ENCODE measurements around the gene GDF7.
A peak's percentile ranks its signal among the peaks of the same experiment; 100 is the strongest.

Gene GDF7

DNA sequence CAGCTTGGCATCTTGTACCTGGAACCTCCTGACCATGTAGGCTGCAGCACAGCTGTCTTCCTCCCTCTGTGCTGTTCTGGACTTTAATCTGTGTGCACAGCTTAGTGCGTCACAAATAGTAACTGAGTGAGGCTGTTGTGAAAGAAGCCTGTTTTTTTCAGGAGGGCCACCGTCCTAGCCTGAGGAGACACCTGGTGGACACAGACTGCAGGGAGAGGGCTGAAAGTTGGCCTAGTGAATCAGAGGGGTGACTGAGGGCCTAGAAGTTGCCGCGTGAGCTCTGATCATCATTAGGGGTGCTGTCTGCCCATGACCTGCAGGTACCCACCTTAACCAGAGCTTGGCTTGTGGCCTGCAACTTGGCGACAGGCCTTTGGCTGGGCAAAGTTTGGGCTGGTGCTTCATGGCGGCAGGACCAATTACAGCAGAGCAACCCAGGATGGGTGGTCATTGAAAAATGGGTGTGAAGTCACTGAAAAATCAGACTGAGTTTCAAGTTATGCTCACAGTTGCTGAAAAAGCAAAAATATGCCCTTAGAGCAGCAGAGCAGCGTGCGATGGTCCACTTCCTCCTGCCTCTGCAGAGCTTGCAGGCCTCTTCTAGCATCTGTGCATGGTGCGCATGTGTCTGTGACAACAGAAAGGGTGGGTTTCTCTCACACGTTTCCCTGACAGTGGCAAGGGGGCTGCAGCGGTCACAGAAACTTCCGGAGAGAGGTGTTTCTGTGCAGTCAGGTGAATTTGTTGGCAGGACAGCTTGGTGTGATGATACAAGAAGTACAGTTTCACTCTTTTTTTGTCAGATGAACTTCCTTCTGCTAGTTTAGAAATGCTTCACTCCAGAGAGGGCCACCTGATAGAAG lies 9.6 kb downstream of the GDF7 start:
- in situ Hi-C loops (cut with HindIII; ENCODE audit: low pct_unique_long_range_greater_than_20kb, low sequenced_read_pairs): no loop called here
- peak in 1 of 2 experiments; percentile 20 for DNase-seq (ENCODE audit: low read depth in 1 of 2, low spot score in 1 of 2)
- no peak for TF ChIP-seq JUND (IDR thresholded peaks at IDR 0.05; ENCODE audit: low read depth)

DNA sequence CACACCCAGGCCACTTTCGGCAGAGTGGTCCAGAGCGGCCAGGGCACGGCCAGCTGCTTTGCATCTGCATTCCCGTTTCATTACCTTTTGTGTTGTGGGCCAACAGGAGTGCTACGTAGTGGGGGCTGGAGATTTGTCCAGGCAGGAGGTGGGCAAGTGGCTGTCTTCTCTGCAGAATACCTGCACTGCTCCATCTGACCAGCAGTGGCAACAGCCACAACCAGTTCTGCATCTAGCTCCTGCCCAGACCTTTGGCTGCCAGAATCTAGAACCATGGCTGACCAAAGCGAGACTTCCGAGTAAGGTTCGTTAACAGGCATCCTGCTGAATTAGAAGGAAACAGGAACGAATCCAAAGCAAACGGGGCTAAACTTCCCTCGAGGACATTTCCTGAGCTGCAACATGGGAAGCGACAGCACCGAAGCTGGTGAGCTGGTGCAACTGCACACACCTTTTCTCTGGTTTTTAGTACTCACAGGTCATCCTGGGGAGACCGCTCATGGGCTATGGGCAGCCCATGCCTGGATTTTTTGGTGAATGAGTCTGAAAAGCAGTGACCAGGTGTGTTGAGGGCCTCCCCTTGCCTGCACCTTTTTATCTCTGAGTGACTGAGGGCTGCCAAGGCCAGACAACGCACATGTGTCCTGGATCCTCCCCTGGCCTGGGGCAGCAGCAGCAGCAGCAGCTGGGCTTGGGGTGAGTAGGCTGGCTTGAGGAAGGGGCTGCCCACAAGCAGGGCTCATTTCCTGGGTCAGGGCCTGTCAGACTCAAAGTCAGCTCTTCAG lies 10.5 kb downstream of the GDF7 start:
- in situ Hi-C loops (cut with HindIII; ENCODE audit: low pct_unique_long_range_greater_than_20kb, low sequenced_read_pairs): no loop called here
- peak in 1 of 2 experiments; percentile 79 for DNase-seq (ENCODE audit: low read depth in 1 of 2, low spot score in 1 of 2)

DNA sequence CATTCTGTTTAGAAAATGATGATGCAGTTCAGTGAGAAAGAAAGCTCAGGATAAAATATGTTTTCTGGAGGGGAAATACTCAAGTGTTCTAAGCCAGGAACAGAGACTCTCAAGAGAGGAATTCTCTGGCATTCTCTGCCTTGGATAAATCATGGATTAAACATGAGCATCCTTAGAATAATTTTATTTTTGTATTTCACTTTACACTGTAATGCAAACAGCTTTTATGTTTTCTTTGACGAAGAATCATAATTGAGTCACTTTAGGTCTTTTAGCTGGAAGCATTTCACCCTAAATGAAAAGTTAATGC lies 11.1 kb downstream of the GDF7 start:
- TF ChIP-seq JUND (IDR thresholded peaks at IDR 0.05; ENCODE audit: low read depth): no peak
- no peak for DNase-seq (ENCODE audit: low read depth in 1 of 2, low spot score in 1 of 2)
- in situ Hi-C loops (cut with HindIII; ENCODE audit: low pct_unique_long_range_greater_than_20kb, low sequenced_read_pairs): no loop called here

More for the DNA sequence above, 10.5 kb downstream of the GDF7 start:
- no peak for TF ChIP-seq JUND (IDR thresholded peaks at IDR 0.05; ENCODE audit: low read depth)

DNA sequence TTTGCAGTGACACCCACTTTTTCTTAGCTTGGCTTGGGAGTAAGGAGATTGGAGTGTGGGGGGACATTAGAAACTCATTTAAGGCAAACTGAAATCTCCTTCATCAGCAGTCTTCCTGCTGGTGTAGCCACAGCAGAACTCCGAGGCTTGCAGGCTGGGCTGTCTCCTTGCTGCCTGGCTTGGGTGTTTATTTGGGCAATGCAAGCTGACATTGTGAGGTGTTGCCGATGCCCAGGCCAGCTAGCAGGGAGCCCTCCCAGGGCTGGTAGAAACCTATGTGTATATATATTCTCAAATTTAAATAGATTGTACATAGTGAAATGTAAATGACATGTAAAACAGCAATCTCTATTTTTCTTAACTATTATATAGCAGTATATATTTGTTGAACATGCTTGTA lies 11.8 kb downstream of the GDF7 start:
- no peak for DNase-seq (ENCODE audit: low read depth in 1 of 2, low spot score in 1 of 2)
- no peak for TF ChIP-seq JUND (IDR thresholded peaks at IDR 0.05; ENCODE audit: low read depth)
- in situ Hi-C loops (cut with HindIII; ENCODE audit: low pct_unique_long_range_greater_than_20kb, low sequenced_read_pairs): no loop called here

DNA sequence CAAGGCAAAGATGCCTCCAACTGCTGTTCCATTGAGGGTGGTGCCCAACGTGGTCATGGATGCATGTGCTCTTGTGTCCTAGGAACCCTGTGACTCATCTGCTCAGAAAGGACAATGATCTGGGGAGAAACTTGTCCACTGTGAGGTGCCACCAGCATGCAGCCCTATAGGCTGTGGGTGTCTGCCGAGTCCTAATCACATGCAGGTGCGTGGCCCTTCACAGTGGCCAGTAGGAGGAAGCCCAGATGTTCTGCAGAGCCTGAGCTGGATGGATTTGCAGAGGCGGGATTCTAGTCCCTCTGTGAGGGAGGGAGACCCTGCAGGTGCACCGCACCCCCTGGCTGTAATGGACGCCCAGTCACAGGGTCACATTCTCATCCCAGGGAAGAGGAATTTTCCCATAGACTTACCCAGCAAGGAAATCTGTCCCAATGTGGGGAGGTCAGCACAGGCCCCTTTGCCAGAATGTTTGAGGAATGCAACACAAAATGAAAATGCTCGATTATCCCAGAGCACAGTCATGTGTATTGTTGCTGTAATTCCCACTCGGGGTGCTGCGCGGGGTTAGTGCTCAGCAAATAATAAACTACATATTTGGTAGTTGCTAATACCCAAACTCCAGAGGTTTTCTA lies 13.9 kb downstream of the GDF7 start:
- TF ChIP-seq JUND (IDR thresholded peaks at IDR 0.05; ENCODE audit: low read depth): no peak
- no peak for DNase-seq (ENCODE audit: low read depth in 1 of 2, low spot score in 1 of 2)
- in situ Hi-C loops (cut with HindIII; ENCODE audit: low pct_unique_long_range_greater_than_20kb, low sequenced_read_pairs): no loop called here

DNA sequence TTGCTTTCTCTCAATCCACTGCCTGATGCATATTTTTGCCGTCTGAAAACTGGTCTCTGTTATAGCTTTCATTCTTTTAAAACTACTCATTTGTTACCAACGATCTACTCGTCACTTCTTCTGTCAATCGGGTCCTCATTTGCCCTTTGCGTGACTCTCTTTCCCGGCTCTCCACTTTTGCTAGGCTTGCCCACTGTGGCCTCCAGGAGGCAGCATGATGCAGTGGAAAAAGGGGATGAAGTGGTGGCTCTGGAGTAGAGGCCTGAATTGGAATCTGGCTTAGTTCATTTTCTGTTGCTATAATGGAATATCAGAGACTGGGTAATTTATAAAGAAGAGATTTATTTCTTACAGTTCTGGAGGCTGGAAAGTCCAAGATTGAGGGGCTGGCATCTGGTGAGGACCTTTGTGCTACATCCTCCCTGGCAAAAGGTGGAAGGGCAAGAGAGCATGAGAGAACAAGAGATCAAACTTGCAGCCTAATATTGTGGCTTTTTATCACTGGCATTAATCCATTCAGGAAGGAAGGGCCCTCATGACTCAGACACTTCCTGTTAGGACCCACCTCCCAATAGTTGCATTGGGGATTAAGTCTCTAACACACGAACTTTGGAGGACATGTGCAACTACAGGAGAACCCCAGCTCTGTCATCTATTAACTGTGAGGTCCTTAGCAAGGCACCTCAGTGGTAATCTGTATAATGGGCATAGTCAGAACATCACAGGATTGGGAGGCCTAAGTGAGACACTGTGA lies 15.4 kb downstream of the GDF7 start:
- no peak for TF ChIP-seq JUND (IDR thresholded peaks at IDR 0.05; ENCODE audit: low read depth)
- DNase-seq (ENCODE audit: low read depth in 1 of 2, low spot score in 1 of 2): peak in 1 of 2 experiments; percentile 10
- in situ Hi-C loops (cut with HindIII; ENCODE audit: low pct_unique_long_range_greater_than_20kb, low sequenced_read_pairs): no loop called here

DNA sequence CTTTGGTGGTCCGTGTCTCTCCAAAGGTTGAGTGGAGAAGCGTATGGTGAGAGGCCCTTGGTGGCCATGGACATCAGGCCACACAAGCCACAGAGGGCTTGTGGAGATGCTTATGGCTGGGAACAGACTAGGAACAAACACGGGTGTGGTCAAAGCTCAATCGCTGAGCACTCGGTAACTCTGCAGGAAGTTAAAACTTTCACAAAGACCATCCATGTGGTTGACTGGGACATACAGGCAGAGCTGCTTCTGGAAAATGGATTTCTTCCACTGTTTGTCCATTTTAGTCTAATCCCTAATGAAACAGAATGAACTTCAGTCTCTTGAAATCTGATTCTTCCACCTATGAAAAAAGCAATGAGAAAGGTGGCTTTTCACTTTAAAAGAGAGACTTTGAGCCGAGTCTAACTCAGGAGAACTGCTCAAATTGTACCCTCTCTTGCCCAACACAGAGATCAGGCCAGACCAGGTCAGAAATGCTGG lies 17.7 kb downstream of the GDF7 start:
- TF ChIP-seq JUND (IDR thresholded peaks at IDR 0.05; ENCODE audit: low read depth): no peak
- in situ Hi-C loops (cut with HindIII; ENCODE audit: low pct_unique_long_range_greater_than_20kb, low sequenced_read_pairs): no loop called here

DNA sequence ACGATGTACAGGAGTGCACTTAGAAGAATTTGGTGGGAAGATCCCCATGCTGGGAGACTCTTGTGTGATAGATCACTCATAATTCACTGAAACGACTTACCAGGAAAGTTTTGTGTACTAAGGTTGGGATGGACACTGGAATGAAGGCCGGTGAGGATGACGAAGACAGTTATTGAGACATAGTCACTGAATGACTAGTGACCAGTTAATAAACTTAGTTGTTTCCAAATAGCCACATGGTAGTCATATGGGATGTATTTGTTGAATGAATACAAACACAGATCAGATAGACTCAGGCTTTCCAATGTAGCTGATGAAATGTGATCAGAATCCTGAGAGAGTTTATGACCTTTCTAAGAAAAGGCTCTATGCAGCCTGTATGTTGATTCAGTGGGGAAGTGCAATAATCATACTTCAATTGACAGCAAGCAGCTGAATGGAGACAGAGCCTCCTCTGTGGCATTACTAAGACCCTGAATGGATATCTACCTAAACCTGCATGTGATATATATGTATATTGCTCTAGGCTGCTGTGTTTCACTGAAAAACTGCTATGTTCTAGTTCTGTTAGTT lies 20.4 kb downstream of the GDF7 start:
- TF ChIP-seq JUND (IDR thresholded peaks at IDR 0.05; ENCODE audit: low read depth): no peak
- DNase-seq (ENCODE audit: low read depth in 1 of 2, low spot score in 1 of 2): no peak
- in situ Hi-C loops (cut with HindIII; ENCODE audit: low pct_unique_long_range_greater_than_20kb, low sequenced_read_pairs): no loop called here

More for the DNA sequence above, 17.7 kb downstream of the GDF7 start:
- DNase-seq (ENCODE audit: low read depth in 1 of 2, low spot score in 1 of 2): no peak

DNA sequence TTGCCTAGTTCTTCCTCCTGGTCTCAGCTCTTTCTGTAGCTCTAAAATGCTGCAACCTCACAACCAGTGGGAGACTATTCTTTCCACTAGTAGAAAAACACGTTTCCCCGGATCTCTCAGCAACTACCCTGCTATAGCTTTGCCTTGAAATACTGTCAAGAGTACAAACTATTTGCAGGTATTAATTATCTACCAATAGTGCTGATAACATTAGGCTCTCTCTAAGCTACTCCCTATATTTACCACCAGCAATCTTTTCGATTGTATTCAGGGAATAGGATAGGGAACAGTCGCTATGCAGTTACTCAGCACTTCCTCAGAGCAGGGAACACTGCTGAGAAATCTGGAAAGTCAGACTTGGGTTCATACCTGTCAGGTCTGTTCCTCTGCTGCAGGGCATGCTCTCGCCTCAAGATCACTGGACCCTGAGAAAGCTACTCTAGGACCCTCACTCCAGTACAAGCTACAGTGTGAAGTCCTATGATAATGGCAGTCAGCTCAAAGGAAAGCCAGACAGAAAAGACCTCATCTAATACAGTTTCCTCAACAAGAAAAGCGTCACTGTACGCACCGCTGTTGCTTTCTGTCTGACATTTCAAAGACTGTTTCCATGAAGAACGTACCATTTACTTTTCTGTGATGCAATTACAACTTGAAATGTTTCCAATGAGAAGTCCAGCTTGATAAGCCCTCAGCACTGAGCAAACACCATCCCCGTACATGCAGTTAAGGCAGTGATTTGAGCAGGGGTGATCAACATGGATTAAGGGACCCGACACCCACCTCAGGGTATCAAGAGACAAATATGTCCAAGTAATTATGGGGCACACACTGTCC lies 22.7 kb downstream of the GDF7 start:
- no peak for TF ChIP-seq JUND (IDR thresholded peaks at IDR 0.05; ENCODE audit: low read depth)
- no peak for DNase-seq (ENCODE audit: low read depth in 1 of 2, low spot score in 1 of 2)
- in situ Hi-C loops (cut with HindIII; ENCODE audit: low pct_unique_long_range_greater_than_20kb, low sequenced_read_pairs): no loop called here

DNA sequence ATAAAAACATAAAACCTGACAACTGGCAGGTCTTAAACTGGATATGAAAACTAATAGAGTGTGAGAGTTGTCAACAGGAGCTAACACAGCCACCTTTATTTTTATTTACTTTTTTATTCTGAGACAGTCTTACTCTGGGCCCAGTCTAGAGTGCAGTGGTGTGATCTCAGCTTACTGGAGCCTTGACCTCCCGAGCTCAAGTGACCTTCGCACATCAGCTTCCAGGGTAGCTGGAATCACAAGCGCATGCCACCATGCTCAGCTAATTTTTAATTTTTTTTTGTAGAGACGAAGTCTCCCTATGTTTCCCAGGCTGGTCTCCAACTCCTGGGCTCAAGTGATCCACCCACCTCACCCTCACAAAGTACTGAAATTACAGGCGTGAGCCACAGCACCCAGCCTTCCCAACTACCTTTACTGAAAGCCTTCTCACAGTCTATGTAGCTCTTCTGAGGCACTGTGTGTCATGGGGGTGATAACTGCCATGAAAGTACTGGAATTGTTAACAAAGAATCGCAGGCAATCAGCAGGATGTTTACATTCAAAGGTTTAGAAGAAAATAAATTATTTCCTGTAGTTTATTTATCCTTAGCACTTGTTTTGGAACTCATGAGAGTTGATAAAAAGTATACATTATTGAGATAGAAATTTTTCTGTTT lies 24.3 kb downstream of the GDF7 start:
- no peak for DNase-seq (ENCODE audit: low read depth in 1 of 2, low spot score in 1 of 2)
- in situ Hi-C loops (cut with HindIII; ENCODE audit: low pct_unique_long_range_greater_than_20kb, low sequenced_read_pairs): no loop called here
- TF ChIP-seq JUND (IDR thresholded peaks at IDR 0.05; ENCODE audit: low read depth): no peak

DNA sequence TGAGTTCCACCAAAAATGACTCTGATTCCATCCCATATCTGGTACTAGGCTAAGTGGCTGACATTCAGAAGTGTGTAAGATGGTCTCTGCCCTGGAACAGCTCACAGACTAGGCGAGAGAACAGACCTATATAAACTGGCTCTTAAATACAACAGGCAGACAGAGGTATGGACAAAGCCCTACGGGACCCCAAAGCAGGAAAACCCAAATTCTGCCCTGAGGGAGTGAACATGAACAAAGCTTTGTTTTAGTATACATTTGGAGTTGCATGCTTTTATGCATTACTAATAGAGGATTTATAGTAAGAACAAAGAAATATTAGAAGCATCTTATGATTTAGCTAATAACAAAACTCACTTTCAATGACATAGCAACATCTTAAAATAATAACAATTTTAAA lies 25.1 kb downstream of the GDF7 start:
- DNase-seq (ENCODE audit: low read depth in 1 of 2, low spot score in 1 of 2): no peak
- in situ Hi-C loops (cut with HindIII; ENCODE audit: low pct_unique_long_range_greater_than_20kb, low sequenced_read_pairs): no loop called here
- no peak for TF ChIP-seq JUND (IDR thresholded peaks at IDR 0.05; ENCODE audit: low read depth)
